ENCODE measurements around the gene SMIM41. TPM values are rescaled to one million over a fixed set of nuclear protein-coding genes. Genes with fewer than 3 reads are reported as not detected.

The SMIM41 gene
- total RNA-seq, 1 donor from 2014 or later, result not detected

DNA sequence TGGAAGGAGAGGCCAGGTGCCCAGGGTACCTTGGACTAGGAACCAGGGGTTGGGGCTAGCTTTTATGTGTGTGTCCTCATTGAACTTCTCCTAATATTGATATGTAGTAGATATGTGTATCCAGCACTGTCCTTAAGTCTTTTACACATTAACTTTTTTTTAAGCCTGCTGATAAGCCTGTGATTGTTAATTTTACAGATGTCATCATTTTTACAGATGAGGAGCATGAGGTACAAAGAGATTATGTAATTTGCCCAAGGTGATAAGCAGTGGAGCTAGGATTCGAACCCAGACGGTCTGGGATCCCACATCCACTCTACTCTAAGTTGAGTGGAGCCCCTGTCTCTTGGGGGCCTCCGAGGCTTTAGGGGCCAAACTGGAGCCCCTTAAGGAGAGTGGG lies 38.5 kb upstream of the SMIM41 start:
- H3K36me3 Mint-ChIP-seq (ENCODE audit: insufficient read depth), result peaks cover 5% of the 10 kb centered on the region
- no peaks in the 10 kb centered on the region for H3K9me3 Mint-ChIP-seq (ENCODE audit: low read depth)
- no peak for DNase-seq (ENCODE audit: low spot score, unreplicated experiment)
- H3K27ac Mint-ChIP-seq, result no peak overlapping the region
- H3K27me3 Mint-ChIP-seq, result peaks cover 3% of the 10 kb centered on the region
- no peak for TF ChIP-seq CTCF (IDR thresholded peaks at IDR 0.05; ENCODE audit: unreplicated experiment)
- H3K4me3 Mint-ChIP-seq (ENCODE audit: low read depth), result no peak overlapping the region
- H3K4me1 Mint-ChIP-seq (ENCODE audit: low read depth), result peaks cover 7% of the 10 kb centered on the region

GRCh38 chr12:52041695-52042123 lies 37.8 kb upstream of the SMIM41 start:
- DNase-seq (ENCODE audit: low spot score, unreplicated experiment), result no peak

DNA sequence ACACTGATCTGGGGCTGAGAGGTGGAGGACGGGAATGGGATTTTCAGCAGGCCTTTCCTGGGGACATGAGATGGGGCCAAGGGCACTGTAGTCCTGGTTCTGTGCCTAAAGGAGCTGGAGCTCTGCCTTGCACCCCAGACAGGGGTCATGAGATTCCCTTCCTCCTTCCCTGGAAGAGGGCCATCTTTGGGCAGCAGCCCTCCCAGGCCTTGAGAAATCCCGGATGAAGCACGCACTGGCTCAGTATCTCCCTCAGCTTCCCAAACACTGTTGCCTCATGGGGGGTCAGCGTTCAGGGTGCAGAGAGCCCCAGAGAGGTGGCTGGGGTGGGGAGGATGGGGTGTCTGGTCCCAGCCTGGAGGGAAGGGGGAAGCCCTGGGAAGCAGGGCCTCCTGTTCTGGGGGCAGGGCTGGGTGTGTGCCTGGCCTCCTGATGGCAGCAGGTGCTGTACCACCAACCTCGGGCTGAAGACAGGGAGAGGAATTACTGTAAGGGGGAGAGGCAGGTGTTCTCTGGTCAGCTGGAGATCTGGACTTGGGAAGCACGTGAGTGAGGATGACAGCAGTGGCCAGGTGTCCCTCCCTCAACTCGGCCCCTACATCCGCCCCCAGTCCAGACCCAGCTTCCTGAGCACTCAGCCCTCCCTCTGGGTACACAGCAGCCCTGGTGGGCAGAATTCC lies 36.7 kb upstream of the SMIM41 start:
- DNase-seq (ENCODE audit: low spot score, unreplicated experiment), result no peak
- no peak for TF ChIP-seq CTCF (IDR thresholded peaks at IDR 0.05; ENCODE audit: unreplicated experiment)
- H3K9me3 Mint-ChIP-seq (ENCODE audit: low read depth), result no peaks in the 10 kb centered on the region
- H3K4me3 Mint-ChIP-seq (ENCODE audit: low read depth), result no peak overlapping the region
- peaks cover 5% of the 10 kb centered on the region for H3K36me3 Mint-ChIP-seq (ENCODE audit: insufficient read depth)
- peaks cover 5% of the 10 kb centered on the region for H3K4me1 Mint-ChIP-seq (ENCODE audit: low read depth)
- H3K27me3 Mint-ChIP-seq, result no peaks in the 10 kb centered on the region
- H3K27ac Mint-ChIP-seq, result no peak overlapping the region

More at GRCh38 chr12:52041695-52042123, 37.8 kb upstream of the SMIM41 start:
- H3K27me3 Mint-ChIP-seq, result no peaks in the 10 kb centered on the region
- no peak overlapping the region for H3K27ac Mint-ChIP-seq
- peaks cover 7% of the 10 kb centered on the region for H3K4me1 Mint-ChIP-seq (ENCODE audit: low read depth)
- no peak for TF ChIP-seq CTCF (IDR thresholded peaks at IDR 0.05; ENCODE audit: unreplicated experiment)
- H3K4me3 Mint-ChIP-seq (ENCODE audit: low read depth), result no peak overlapping the region
- H3K9me3 Mint-ChIP-seq (ENCODE audit: low read depth), result no peaks in the 10 kb centered on the region
- peaks cover 5% of the 10 kb centered on the region for H3K36me3 Mint-ChIP-seq (ENCODE audit: insufficient read depth)

GRCh38 chr12:52043386-52044212 lies 35.9 kb upstream of the SMIM41 start:
- H3K9me3 Mint-ChIP-seq (ENCODE audit: low read depth), result no peaks in the 10 kb centered on the region
- no peak overlapping the region for H3K27ac Mint-ChIP-seq
- peaks cover 3% of the 10 kb centered on the region for H3K4me1 Mint-ChIP-seq (ENCODE audit: low read depth)
- H3K27me3 Mint-ChIP-seq, result no peaks in the 10 kb centered on the region
- no peak overlapping the region for H3K4me3 Mint-ChIP-seq (ENCODE audit: low read depth)
- peaks cover 5% of the 10 kb centered on the region for H3K36me3 Mint-ChIP-seq (ENCODE audit: insufficient read depth)
- TF ChIP-seq CTCF (IDR thresholded peaks at IDR 0.05; ENCODE audit: unreplicated experiment), result no peak
- no peak for DNase-seq (ENCODE audit: low spot score, unreplicated experiment)

DNA sequence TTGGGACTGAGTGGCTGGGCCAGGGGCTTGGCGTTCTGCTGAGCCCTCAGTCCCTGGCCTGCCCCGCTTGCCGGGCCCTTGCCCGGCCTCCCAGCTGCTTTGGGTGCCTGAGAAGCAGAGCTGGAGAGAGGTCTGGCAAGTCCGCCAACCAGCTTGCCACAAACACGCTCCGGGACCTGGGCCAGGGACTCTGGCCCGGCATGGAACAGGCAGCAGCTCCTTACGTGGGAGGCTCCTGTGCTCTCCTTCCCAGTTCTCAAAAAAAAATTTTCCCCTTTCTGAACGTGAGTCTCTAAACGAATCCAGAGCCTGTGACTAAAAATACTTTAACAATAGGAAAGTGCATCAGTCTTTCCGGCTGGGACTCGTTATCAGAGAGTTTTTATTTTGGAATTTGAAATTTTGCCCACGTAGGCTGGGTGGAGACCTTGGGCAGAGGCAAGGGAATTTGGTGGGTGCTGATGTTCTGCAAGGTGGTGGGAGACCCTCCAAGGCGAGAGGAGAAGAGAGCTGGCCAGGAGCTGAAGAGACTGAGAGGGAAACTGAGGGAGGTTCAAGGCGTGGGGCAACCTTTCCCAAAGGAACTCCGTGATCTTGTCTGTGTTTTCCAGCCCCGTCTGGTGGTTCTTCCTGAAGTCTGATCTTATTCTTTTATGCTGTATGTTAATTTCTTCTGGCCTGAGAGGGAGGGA lies 35.1 kb upstream of the SMIM41 start:
- H3K9me3 Mint-ChIP-seq (ENCODE audit: low read depth), result no peaks in the 10 kb centered on the region
- DNase-seq (ENCODE audit: low spot score, unreplicated experiment), result no peak
- H3K36me3 Mint-ChIP-seq (ENCODE audit: insufficient read depth), result peaks cover 5% of the 10 kb centered on the region
- H3K27me3 Mint-ChIP-seq, result peaks cover 4% of the 10 kb centered on the region
- H3K4me3 Mint-ChIP-seq (ENCODE audit: low read depth), result no peak overlapping the region
- peak overlapping the region; percentile 31 for H3K27ac Mint-ChIP-seq
- TF ChIP-seq CTCF (IDR thresholded peaks at IDR 0.05; ENCODE audit: unreplicated experiment), result no peak
- H3K4me1 Mint-ChIP-seq (ENCODE audit: low read depth), result peaks cover 7% of the 10 kb centered on the region

Data from progenitor cell of endocrine pancreas (in vitro differentiated cells).